ENCODE data around the gene PEX5L. TPM values are rescaled to one million over a fixed set of nuclear protein-coding genes. Genes with fewer than 3 reads are reported as not detected.

PEX5L gene
- polyA plus RNA-seq, 1 donor = 0.61 TPM

DNA sequence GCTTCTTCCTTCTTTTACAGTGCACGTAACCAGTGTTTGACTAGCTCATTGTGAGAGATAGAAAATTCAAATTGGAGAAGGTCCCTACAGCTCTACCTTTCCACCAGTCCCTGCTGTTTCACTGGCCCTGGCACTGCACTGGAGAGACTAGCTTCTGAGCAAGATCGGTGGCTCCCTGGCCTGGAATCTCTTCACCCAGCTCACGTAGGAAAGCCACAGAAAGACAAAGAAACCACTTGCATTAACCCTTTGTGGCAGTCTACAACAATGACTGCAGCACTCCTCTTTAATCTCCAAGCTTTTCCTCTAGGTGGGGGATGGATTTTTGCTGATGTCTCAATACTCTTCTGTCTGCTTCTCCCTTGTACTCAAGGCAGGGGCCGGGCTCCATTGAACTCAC lies 155.9 kb downstream of the PEX5L start:
- no peak overlapping the region for H3K4me3 ChIP-seq (ENCODE audit: low read length)
- WGBS (ENCODE audit: insufficient coverage, low lambda C conversion rate) = no CpG with 5 or more reads among the region's 4 CpGs
- H3K4me1 ChIP-seq (ENCODE audit: control insufficient read depth, insufficient read depth, low read length) = no peaks in the 10 kb centered on the region
- no peaks in the 10 kb centered on the region for H3K36me3 ChIP-seq (ENCODE audit: control insufficient read depth, insufficient read depth, low read length)
- no peaks in the 10 kb centered on the region for H3K27me3 ChIP-seq (ENCODE audit: control insufficient read depth, insufficient read depth, low read length)
- H3K9me3 ChIP-seq (ENCODE audit: control insufficient read depth, low read depth, low read length) = no peaks in the 10 kb centered on the region
- no peak overlapping the region for H3K27ac ChIP-seq (ENCODE audit: low read length)
- no peak for DNase-seq

DNA sequence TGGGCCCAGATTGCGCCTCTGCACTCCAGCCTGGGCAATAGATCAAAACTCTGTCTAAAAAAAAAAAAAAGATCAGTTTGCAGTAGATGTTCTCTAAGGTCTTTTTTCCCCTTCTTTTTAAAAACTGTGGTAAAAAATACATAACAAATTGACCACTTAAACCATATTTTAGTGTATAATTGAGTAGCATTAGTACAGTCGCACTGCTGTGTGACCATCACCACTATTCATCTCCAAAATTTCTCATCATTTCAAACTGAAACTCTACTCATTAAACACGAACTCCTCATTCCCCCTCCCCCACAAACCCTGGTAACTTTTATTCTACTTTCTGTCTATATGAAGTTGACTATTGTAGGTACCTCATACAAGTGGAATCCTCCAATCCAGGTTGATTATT lies 160.3 kb downstream of the PEX5L start:
- WGBS (ENCODE audit: insufficient coverage, low lambda C conversion rate) = 60% methylated on average over 1 of the region's 3 CpGs
- no peak overlapping the region for H3K4me3 ChIP-seq (ENCODE audit: low read length)
- H3K27ac ChIP-seq (ENCODE audit: low read length) = no peak overlapping the region
- DNase-seq = no peak
- H3K9me3 ChIP-seq (ENCODE audit: control insufficient read depth, low read depth, low read length) = no peaks in the 10 kb centered on the region
- H3K4me1 ChIP-seq (ENCODE audit: control insufficient read depth, insufficient read depth, low read length) = no peaks in the 10 kb centered on the region
- no peaks in the 10 kb centered on the region for H3K27me3 ChIP-seq (ENCODE audit: control insufficient read depth, insufficient read depth, low read length)
- H3K36me3 ChIP-seq (ENCODE audit: control insufficient read depth, insufficient read depth, low read length) = no peaks in the 10 kb centered on the region

DNA sequence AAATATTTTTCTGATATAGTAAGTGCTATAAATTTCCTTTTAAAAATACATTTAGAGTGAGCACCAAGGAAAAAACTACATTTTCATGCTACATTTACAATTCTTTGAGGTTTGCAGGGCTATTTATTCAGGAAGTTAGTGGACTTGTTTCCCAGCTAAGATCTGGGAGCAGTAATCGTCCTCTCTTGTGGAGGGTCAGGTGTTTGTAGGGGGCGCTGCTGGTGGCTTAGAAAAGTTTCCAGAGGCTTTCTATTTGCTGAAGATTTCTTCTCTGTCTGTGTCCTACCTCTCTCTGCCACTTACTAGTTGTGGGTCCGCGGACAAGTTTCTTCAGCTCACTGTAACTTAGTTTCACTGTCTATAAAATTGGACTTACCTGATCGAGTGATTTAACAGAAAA lies 163.9 kb downstream of the PEX5L start:
- 40% methylated on average over 1 of the region's 5 CpGs for WGBS (ENCODE audit: insufficient coverage, low lambda C conversion rate)
- Histone ChIP-seq H3K9me3 (ENCODE audit: control insufficient read depth, low read depth, low read length) (no peaks in the 10 kb centered on the region), H3K4me1 (ENCODE audit: control insufficient read depth, insufficient read depth, low read length) (no peaks in the 10 kb centered on the region), H3K36me3 (ENCODE audit: control insufficient read depth, insufficient read depth, low read length) (no peaks in the 10 kb centered on the region), H3K27ac (ENCODE audit: low read length) (no peak overlapping the region), H3K4me3 (ENCODE audit: low read length) (no peak overlapping the region), H3K27me3 (ENCODE audit: control insufficient read depth, insufficient read depth, low read length) (no peaks in the 10 kb centered on the region)
- no peak for DNase-seq

DNA sequence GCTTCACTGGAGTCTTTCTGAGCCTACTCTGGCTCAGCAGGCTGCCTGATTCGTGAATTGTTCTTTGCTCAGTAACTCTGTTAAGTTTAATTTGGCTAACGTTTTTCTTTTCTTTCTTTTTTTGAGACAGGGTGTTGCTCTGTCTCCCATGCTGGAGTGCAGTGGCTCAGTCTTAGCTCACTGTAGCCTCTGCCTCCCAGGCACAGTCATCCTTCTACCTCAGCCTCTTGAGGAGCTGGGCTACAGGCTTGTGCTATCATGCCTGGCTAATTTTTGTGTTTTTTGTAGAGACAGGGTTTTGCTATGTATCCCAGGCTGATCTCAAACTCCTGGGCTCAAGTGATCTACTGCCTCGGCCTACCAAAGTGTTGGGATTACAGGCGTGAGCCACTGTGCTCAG lies 165.0 kb downstream of the PEX5L start:
- Histone ChIP-seq H3K4me3 (ENCODE audit: low read length) (no peak overlapping the region), H3K27me3 (ENCODE audit: control insufficient read depth, insufficient read depth, low read length) (no peaks in the 10 kb centered on the region), H3K4me1 (ENCODE audit: control insufficient read depth, insufficient read depth, low read length) (no peaks in the 10 kb centered on the region), H3K27ac (ENCODE audit: low read length) (no peak overlapping the region), H3K9me3 (ENCODE audit: control insufficient read depth, low read depth, low read length) (no peaks in the 10 kb centered on the region), H3K36me3 (ENCODE audit: control insufficient read depth, insufficient read depth, low read length) (no peaks in the 10 kb centered on the region)
- DNase-seq = peak in 1 of 2 donors; percentile 5
- 60% methylated on average over 1 of the region's 4 CpGs for WGBS (ENCODE audit: insufficient coverage, low lambda C conversion rate)

DNA sequence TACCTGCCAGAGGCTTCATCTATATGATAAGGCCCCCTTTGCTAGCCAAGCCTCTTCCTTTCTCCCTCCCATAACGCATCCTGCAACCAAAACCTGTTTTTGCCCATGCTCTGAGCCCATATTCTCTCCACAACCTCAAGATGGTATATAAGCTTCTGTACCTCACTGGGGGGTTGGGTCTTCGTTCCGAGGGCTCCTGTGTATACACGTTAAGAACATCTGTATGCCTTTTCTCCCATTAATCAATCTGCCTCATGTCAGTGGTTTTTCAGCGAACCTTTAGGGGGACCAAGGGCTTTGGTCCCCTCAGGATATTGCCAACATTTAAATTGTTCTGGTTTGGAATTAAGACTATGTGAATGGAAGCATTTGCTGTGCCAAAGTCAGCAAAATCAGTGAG lies 168.0 kb downstream of the PEX5L start:
- H3K9me3 ChIP-seq (ENCODE audit: control insufficient read depth, low read depth, low read length) = no peaks in the 10 kb centered on the region
- H3K27ac ChIP-seq (ENCODE audit: low read length) = no peak overlapping the region
- 57% methylated on average over 1 of the region's 5 CpGs for WGBS (ENCODE audit: insufficient coverage, low lambda C conversion rate)
- H3K4me3 ChIP-seq (ENCODE audit: low read length) = no peak overlapping the region
- no peaks in the 10 kb centered on the region for H3K27me3 ChIP-seq (ENCODE audit: control insufficient read depth, insufficient read depth, low read length)
- no peaks in the 10 kb centered on the region for H3K36me3 ChIP-seq (ENCODE audit: control insufficient read depth, insufficient read depth, low read length)
- no peak for DNase-seq
- no peaks in the 10 kb centered on the region for H3K4me1 ChIP-seq (ENCODE audit: control insufficient read depth, insufficient read depth, low read length)

DNA sequence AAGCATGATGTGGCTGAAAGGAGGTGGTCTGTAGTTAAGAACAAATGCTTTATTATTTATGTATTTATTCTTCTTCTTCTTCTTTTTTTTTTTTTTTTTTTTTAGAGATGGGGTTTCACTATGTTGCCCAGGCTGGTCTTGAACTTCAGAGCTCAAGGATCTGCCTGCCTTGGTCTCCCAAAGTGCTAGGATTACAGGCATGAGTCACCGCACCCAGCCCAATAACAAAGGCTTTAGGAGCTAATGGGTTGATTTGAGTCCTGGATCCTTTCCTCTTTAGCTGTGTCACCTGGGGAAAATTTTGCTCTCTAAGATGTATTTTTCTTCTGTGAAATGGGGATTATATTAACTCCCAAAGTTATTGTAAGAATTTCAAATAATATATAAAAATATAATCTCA lies 168.8 kb downstream of the PEX5L start:
- DNase-seq = no peak
- no peak overlapping the region for H3K4me3 ChIP-seq (ENCODE audit: low read length)
- no peak overlapping the region for H3K27ac ChIP-seq (ENCODE audit: low read length)
- no CpG with 5 or more reads among the region's 1 CpG for WGBS (ENCODE audit: insufficient coverage, low lambda C conversion rate)
- no peaks in the 10 kb centered on the region for H3K4me1 ChIP-seq (ENCODE audit: control insufficient read depth, insufficient read depth, low read length)
- no peaks in the 10 kb centered on the region for H3K36me3 ChIP-seq (ENCODE audit: control insufficient read depth, insufficient read depth, low read length)
- no peaks in the 10 kb centered on the region for H3K9me3 ChIP-seq (ENCODE audit: control insufficient read depth, low read depth, low read length)
- H3K27me3 ChIP-seq (ENCODE audit: control insufficient read depth, insufficient read depth, low read length) = no peaks in the 10 kb centered on the region

DNA sequence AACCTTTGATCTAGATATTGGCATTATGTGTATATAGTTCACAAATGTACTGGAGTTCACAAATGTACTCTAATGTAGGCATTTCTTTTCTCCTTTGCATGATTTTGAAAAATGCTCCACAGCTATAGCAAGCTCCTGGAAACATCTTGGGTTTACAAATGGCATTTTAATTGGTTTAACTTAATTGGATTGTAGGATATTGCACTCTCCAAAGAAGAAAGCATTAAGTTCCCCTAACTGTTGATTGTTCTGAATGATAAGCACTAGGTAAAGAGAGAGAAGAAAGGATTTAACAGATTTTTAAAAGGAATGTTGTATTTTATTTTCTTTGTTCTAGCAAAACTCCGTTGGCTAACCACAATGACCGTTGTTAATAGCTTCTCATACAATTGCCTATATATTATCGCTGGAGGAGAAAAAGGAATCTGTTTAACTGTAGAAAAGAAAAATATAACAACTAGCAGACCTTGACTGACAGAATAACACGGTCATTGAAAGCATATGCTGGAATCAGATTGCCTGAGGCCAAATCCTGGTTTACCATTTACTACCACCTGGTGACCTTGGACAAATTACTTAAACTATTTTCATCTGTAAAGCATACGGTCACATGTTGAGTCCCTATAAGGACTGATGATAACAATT lies 170.8 kb downstream of the PEX5L start:
- no CpG with 5 or more reads among the region's 5 CpGs for WGBS (ENCODE audit: insufficient coverage, low lambda C conversion rate)
- no peak overlapping the region for H3K27ac ChIP-seq (ENCODE audit: low read length)
- no peak for DNase-seq
- H3K9me3 ChIP-seq (ENCODE audit: control insufficient read depth, low read depth, low read length) = no peaks in the 10 kb centered on the region
- no peaks in the 10 kb centered on the region for H3K4me1 ChIP-seq (ENCODE audit: control insufficient read depth, insufficient read depth, low read length)
- H3K36me3 ChIP-seq (ENCODE audit: control insufficient read depth, insufficient read depth, low read length) = no peaks in the 10 kb centered on the region
- H3K4me3 ChIP-seq (ENCODE audit: low read length) = no peak overlapping the region
- no peaks in the 10 kb centered on the region for H3K27me3 ChIP-seq (ENCODE audit: control insufficient read depth, insufficient read depth, low read length)

DNA sequence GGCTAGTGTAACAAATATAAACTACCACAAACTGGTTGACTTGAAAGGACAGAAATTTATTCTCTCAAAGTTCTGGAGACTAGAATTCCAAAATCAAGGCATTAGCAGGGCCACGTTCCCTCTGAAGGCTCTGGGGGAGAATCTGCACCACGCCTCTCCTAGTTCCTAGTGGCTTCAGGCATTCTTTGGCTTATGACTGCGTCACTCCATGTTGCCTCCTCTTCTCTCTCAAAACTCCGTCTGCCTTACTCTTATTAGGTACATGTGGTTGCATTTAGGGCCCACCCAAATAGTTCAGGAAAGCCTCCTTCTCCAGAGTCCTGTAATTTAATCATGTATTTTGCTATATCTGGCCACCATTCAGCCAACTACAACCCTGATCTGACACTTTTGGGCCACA lies 174.8 kb downstream of the PEX5L start:
- 70% methylated on average over 2 of the region's 4 CpGs for WGBS (ENCODE audit: insufficient coverage, low lambda C conversion rate)
- Histone ChIP-seq H3K4me1 (ENCODE audit: control insufficient read depth, insufficient read depth, low read length) (no peaks in the 10 kb centered on the region), H3K27me3 (ENCODE audit: control insufficient read depth, insufficient read depth, low read length) (no peaks in the 10 kb centered on the region), H3K9me3 (ENCODE audit: control insufficient read depth, low read depth, low read length) (no peaks in the 10 kb centered on the region), H3K4me3 (ENCODE audit: low read length) (no peak overlapping the region), H3K36me3 (ENCODE audit: control insufficient read depth, insufficient read depth, low read length) (no peaks in the 10 kb centered on the region), H3K27ac (ENCODE audit: low read length) (no peak overlapping the region)
- no peak for DNase-seq

DNA sequence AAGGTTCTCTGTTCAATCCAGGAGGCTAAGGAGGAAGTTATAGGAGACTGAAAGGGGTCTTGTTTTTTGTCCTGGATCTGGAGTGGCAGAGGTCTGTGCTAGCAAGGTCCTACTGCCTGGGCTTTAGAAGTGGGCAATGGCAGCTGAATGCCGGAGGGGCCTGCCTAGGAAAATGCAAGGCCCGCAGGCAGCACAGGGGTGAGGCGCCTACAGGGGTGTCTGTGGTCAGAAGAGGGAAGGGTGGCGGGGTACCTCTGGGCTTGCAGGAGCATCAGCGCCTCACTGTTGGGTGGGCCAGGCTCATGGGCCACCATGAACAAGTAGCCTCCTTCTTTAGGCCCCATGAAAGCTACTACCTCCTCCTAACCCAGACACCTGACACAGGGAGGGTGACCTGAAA lies 175.4 kb downstream of the PEX5L start:
- no peaks in the 10 kb centered on the region for H3K4me1 ChIP-seq (ENCODE audit: control insufficient read depth, insufficient read depth, low read length)
- H3K36me3 ChIP-seq (ENCODE audit: control insufficient read depth, insufficient read depth, low read length) = no peaks in the 10 kb centered on the region
- no peak overlapping the region for H3K4me3 ChIP-seq (ENCODE audit: low read length)
- no peak overlapping the region for H3K27ac ChIP-seq (ENCODE audit: low read length)
- H3K9me3 ChIP-seq (ENCODE audit: control insufficient read depth, low read depth, low read length) = no peaks in the 10 kb centered on the region
- H3K27me3 ChIP-seq (ENCODE audit: control insufficient read depth, insufficient read depth, low read length) = no peaks in the 10 kb centered on the region
- no peak for DNase-seq
- WGBS (ENCODE audit: insufficient coverage, low lambda C conversion rate) = no CpG with 5 or more reads among the region's 5 CpGs

DNA sequence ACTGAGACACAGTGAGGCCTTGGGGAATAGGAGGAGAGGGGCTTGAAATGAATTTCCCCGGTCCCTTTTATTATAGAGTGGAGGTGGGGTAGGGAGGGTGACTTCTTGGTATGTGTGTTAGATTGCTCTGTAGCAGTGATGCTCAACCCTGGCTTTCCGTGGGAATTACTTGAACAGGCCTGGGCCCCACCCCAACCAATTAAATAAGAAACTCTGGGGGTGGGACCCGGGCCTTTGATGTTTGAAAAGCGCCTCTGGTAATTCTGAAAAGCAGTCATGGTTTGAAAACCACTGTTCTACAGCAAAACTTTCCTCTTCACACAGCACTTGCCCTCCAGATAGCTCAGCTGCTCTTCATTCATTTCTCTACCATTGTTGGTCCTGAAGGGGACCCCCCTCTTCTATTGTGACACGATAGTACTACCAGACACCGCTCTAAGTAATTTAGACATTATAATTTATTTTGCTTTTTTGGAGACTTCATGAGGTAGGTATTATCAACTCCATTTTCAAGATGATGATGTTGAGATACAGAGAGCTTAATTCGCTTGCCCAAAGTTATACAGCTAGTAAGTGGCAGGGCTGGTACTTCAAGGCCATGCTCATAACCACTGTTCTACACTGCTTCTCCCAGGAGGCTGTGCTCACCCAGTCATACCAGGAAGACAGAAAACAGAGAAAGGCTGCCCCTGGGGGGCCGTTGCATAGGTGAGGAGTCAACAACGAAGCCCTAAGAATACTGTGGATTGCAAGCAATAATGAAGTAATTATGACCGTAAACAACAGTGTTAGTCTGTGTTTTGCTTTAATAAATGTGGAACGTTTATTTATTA lies 176.2 kb downstream of the PEX5L start:
- Histone ChIP-seq H3K9me3 (ENCODE audit: control insufficient read depth, low read depth, low read length) (no peaks in the 10 kb centered on the region), H3K4me3 (ENCODE audit: low read length) (no peak overlapping the region), H3K36me3 (ENCODE audit: control insufficient read depth, insufficient read depth, low read length) (no peaks in the 10 kb centered on the region), H3K4me1 (ENCODE audit: control insufficient read depth, insufficient read depth, low read length) (no peaks in the 10 kb centered on the region), H3K27ac (ENCODE audit: low read length) (no peak overlapping the region), H3K27me3 (ENCODE audit: control insufficient read depth, insufficient read depth, low read length) (no peaks in the 10 kb centered on the region)
- 94% methylated on average over 3 of the region's 11 CpGs for WGBS (ENCODE audit: insufficient coverage, low lambda C conversion rate)
- no peak for DNase-seq

DNA sequence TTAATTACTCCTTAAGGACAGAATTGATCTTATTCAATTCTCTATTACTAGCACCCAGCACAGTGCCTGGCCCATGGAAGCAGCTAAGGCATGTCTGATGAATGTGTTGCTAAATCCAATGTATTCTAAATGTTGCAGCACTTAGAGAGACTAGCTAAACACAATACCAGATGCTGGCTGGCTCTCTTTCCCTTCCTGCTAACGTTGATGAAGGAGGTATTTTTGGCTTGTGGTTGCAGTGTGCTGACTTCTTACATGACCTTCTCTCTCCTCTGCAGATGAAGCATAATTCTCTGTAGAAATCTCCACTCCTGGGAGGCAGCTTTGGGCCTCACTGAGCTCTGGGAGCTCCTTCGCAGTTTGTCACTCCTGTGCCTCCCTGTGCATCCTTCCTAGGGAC lies 183.6 kb downstream of the PEX5L start:
- no peak for DNase-seq
- Histone ChIP-seq H3K9me3 (ENCODE audit: control insufficient read depth, low read depth, low read length) (no peaks in the 10 kb centered on the region), H3K4me1 (ENCODE audit: control insufficient read depth, insufficient read depth, low read length) (no peaks in the 10 kb centered on the region), H3K36me3 (ENCODE audit: control insufficient read depth, insufficient read depth, low read length) (no peaks in the 10 kb centered on the region), H3K27me3 (ENCODE audit: control insufficient read depth, insufficient read depth, low read length) (no peaks in the 10 kb centered on the region), H3K27ac (ENCODE audit: low read length) (no peak overlapping the region), H3K4me3 (ENCODE audit: low read length) (no peak overlapping the region)
- no CpG with 5 or more reads among the region's 2 CpGs for WGBS (ENCODE audit: insufficient coverage, low lambda C conversion rate)

All from large intestine (tissue), 3 donors.